RPMI7951 (cell line): ENCODE data around the gene PAX2. TPM values are rescaled to one million over a fixed set of nuclear protein-coding genes. Genes with fewer than 3 reads are reported as not detected.
A peak's percentile ranks its signal among the peaks of the same experiment; 100 is the strongest.

Experiments
- DNase-seq: peaks from one replicate; pipeline ENCODE4 v3.0.0-alpha.2; 2012; ENCODE audit warnings: low read depth
- total RNA-seq: library from RNA; depleted of rRNA; stranded (reverse); fragments of >200 nt; shearing (Covaris generic); gene quantifications from 2 replicates; pipeline ENCODE4 v1.2.3, GENCODE V29; 2014

Gene PAX2
- total RNA-seq, 1 experiment from 2014 or later: not detected

- no peak for DNase-seq
Observed at GRCh38 chr10:100841528-100841927, 96.1 kb downstream of the PAX2 start.

DNA sequence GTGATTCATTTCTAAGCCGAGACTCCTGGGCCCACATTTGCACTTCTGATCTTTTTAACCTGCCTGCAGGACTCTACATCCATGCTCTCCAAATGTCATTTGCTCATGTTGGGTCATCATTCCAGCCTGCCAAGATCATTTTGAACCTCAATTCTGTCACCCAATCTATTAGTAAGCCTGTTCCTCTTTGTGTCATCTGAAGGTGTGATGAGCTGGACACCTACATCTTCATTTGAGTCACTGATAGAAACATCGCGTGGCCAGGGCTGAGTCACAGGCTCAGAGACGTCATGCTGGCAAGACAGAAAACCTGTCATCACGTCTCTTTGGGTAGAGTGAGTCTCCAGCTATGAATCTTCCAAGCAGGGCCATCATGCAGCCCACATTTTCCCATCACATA, 102.1 kb downstream of the PAX2 start:
- peak; percentile 26 for DNase-seq

DNA sequence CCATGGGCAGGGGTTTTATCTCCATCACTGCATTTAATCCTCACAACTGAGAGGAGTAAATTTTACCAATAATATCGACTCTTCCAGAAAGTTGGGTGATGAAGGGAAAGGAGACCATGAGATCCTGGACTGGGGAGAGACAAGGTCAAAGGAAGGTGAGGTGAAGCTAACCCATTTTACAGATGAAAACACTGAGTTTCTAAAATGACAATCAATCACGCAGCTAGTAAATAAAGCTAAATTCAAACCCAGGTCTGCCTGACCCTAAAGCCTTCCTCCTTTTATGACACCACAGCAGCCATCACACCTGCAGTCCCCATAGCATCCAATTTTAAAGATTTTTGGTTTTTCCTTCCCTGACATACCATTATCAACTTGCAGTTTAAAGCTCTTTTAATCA, 103.4 kb downstream of the PAX2 start:
- DNase-seq: no peak

DNA sequence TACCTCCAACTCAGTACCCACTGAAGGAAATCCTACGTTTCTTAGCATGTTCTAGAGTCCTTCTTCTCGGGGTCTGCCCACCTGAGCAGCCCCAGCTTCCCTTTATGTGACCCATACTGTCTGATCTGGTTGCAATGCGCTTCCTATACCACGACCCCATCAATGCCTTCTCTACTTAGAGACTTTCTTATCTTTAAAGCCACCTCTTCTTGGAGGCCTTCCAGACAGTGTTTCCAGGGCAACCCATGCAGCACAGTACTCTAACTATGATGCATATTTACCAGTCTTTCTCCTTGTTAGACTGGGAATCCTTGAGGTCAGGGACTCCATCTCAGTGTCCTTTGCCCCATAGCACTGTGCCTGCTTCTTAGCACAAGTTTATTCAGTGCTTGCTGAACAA, 112.9 kb downstream of the PAX2 start:
- DNase-seq: no peak

GRCh38 chr10:100858747-100859483, 113.5 kb downstream of the PAX2 start:
- no peak for DNase-seq

GRCh38 chr10:100859484-100859763, 114.0 kb downstream of the PAX2 start:
- DNase-seq: no peak

GRCh38 chr10:100863433-100863832, 118.1 kb downstream of the PAX2 start:
- no peak for DNase-seq

DNA sequence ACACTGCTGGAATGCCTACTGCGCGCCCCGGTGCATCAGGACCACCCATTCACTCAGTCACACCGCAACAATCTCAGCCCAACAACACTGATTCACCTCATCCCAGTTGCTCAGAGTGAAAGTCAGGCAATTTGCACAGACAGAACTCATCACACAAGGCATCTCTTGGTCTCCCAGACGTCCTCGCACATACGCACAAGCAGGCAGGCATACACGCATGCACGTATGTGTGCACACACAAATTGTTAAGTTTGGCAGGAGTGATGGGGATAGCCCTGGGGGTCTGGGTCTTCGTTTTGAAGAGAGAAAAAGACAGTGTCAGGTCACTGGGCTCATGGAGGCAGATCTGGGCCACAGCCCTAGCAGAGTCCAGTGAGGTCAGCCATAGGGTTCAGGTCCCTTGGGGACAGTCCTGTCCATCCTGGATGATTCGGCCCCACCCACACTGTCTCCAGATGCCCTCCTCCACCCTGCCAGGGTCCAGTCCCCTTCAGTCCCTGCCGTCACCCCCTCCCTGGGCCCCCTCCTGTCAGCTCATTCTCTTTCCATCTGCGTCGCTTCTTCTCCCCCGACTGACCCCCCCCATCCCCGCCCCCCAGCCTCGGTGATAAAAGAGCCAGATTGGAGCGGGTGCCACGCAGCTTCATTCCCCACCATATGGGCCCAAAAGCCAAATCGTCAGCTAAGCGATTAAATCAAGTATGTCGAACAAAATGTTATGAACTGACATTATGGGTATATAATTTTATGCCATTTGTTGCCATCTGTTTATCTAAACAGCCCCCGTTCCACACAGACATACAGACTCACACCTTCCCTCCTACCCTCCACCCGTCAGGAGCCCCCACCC, 118.9 kb downstream of the PAX2 start:
- DNase-seq: no peak

DNA sequence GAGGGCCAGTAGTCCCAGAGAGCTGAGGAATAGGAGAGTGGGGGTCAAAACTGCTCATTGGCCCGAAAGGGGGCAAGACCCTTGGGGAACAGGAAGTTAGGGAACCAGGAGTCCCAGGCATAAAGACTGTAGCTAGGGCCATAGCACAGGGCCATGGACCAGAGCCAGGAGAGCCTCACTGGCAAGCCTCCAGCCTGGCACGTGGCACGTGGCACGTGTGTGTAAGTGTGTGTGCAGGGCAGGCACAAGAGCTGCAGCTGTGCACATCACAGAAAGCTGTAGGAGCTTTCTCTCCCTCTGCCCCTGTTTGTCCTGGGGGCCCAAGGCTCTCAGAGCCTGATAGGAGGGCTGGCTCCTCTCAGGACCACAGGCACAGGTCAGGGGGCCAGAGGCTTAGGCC, 119.6 kb downstream of the PAX2 start:
- no peak for DNase-seq

DNA sequence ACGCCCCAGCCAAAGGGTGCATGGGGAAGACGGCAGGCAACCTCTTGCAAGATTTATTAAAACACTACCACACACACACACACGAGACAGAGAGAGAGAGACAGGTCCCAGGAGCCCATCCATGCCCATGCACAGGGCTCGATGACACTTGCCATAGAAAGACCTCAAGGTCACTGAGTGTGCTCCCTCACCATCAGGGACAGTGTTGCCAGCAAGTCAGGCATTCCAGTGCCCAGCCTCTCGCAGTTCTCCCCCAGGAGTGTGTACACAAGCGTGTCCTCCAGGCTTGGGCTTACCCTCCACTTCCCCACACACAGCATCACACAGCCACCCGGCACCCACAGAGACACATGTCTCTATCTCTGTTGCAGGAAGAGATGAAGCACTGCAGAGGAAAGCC, 120.6 kb downstream of the PAX2 start:
- DNase-seq: no peak

DNA sequence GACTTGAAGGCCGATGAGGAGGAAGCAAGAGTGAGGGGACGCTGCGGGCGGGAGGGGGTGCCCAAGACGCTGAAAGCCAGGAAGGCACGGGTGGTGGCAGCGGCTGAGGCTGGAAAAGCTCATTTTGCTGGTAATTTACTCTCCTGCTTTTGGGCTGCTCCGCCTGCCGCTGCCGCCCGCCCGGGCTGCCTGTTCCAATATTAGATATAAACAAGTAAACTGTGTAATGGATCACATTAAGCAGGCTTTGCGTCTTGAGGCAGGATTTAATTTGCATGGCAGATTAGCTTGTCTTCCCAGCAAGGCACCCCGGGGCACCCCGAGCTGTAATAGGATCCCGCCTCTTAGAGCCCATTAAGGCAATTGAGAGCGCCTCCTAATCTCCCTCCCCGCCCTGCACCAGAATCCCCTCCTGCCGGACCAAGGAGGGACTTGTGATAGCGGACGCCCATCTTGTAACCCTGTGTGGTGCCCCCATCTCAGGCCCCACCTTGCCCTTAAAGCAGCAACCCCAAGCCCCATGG, 121.3 kb downstream of the PAX2 start:
- DNase-seq: no peak

DNA sequence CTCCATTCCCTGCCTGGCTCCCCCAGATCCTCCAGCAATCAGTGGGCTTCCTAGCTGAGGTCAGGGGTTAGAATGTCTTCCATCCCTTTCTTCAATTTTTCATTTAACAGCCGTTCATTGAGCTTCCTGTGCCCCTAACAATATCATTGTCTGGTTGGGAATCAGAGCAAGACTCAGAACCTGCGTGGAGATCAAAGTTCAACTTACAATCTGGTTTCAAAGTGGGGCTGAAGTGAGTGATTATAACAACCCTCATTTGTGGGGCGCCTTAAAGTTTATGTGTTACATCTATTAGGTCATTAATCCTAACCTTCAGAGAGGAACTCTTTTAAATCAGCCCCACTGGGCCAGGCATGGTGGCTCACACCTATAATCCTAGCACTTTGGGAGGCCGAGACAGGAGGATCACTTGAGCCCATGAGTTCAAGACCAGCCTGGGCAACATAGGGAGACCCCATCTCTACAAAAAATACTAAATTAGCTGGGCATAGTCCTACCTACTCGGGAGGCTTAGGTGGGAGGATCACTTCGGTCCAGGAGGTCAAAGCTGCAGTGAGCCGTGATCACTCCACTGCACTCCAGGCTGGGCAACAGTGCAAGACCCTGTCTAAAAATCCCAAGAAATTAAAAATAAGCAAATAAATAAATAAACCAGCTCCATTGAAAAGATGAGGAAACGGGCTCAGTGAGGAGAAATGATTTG, 122.0 kb downstream of the PAX2 start:
- DNase-seq: no peak

DNA sequence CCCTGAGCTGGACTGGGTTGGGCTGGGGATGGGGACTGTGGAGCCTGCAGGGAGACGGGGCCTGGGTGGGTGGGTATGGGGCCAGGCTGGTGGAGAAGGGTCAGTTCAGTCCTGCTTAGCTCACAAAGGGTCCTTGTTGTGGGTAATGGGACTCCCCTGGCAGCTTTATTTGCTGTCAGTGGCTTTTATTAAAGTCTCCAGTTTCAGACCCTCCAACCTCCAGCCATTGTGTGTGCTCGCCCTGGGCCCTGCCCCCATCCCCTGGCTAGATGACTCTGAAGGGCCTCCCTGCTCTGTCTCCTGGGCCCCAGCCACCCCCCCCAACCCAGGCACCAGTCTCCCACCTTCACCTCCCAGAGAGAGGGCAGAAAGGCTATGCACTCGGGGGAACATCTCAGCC, 123.0 kb downstream of the PAX2 start:
- DNase-seq: no peak

- no peak for DNase-seq
Observed at GRCh38 chr10:100869399-100869798, 124.0 kb downstream of the PAX2 start.

DNA sequence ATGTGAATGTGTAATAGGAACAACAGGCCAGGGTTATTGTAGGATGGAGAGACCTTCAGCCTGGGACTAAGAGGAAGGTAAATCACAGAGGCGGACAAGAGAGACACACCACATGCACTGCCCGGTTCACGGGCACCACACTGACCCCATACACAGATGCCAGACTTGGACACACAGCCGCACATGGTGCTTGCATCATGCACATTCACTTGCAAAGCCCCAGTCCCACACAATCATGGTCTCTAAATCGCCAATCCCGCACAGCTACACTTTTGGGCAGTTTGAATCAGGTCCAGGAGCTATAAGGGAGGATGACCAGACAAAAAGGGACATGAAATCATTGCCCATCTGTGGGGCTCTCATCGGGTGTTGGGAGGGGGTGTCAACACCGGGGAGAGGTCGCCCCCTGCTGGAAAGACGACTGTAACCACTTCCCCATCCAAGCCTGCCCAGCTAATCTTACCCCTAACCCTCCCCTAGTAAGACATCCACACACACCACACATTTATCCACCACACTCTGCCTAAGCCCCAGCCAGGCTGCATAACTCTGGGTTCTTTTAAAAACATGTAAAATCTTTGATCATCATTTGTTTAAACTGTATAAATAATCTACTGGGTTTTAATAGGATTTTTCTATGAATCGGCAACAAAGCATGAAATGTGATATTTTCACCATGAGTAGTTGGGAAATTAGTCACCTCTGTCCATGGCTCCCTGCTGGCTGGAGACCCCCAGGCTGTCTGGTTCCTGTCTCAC, 126.8 kb downstream of the PAX2 start:
- peak; percentile 28 for DNase-seq

DNA sequence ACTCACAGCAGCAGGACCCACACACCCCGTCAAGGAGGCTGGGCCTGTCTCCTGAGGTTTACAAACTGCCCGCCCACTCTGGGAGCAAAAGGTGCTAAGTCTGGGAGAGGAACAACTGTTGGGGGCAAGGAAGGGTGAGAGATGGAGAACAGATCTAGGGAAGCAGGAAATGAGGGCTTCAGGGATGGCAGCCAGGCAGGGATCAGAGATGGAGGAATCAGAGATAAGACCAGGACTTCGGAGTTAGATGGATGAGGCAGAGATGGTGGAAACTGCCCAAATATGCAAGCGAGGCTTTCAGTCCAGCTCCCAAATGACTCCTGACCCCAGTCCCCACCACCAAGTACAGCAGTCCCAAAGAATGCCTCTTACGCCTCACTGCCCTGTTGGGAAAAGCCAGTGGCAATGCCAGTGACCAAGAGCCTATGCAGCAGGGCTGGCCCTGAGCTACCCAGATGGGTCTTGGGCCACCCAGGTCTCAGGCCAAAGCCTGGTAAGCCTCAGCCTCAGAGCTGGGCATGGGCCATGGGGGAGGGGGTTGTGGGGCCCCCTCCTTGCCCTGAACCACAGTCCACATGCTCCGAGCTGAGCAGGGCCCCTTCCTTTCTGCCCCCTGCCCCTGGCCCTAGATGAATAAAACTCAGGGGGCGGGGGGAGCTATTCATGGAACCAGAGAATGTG, 127.9 kb downstream of the PAX2 start:
- no peak for DNase-seq

DNA sequence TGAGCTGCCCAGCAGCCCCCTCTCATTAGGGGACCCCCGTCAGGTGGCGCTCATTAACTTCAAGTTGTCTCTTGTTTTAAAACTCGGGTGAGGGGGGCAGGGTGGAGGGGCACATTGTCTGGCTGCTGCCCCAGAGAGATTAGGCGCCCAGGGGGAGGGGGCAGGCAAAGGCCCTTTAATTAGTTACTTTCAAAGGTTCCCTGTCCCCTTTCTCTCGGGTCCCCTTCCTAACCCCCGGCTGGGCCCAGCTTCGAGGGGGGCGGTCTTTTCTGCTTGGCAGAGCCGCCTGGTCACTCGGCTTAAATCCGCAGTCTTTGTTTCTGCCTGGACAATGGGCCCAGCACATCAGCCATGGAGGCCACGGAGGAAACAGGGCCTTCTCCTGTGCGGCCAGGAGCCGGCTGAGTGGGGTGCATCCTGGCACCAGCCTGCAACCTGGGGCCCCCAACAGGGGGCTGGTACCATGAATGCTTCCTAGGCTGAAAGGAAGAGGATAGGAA, 128.5 kb downstream of the PAX2 start:
- DNase-seq: no peak

DNA sequence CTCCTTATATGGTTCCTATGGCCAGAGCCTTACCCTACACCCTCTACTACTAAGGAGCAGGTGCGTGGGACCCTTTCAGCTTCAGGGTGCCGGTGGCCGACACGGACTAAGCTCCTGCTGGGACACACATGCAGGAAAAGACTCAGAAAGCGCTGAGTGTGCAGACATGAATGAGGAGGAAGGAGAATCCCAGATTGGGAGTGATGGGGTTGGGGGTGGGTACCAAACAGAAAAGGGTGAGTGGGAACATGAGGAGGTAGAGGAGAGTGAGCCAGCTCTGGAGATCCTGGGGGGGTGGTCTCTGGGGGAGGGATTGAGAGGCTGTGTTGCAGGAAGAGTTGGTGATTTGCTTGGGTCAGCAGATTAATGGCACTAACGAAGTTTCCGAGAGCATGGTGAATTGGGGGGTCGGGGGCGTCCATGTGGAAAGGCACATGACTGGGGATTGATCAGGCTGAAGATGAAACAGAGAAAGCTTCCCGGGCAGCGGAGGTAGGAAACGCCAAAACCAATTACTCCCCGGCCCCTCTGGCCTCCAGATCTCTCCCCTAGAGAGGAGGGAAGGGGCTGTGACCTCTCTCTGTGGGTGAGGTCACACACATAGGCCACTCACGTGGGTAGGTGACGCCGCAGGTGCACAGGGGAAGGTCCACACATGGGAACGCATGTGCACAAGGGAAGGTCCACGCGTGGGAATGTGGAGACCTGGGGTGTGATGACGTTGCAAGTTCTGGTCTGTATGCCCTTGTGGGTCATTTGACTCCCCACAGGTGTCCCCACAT, 129.5 kb downstream of the PAX2 start:
- DNase-seq: no peak

DNA sequence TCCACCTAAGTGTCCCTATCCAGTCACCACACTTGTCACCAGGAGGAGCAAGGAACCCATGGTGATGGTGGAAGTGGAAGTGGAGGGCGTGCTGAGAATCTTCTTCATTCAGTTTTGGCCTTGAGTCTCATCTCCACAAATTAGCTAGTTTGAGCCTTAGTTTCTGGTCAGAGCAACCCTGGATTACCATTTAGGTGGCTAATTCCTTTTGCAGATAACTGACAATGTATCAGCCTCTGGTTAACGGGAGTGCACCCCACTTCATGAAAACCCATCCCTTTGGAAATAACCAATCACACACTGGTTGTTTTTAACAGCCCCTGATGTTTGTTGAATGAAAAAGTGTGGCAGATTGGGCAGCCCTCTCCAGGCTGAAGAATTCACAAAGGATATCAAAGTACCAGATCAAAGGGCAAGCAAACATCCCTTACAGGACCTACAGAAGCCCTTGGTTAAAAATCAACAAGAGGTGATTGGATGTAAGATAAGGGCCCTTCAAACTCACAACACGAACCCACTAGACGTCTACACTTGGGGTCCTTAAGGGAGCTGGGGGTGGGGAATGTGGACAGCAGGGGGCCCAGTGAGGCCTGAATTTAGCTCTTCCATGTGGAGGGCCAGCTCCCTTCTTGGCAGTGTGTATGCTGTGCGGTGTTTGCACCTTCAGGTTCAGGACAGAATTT, 130.2 kb downstream of the PAX2 start:
- DNase-seq: no peak
